MCF 10A (cell line): ENCODE results near the gene PEAR1. TPM values are rescaled to one million over a fixed set of nuclear protein-coding genes. Genes with fewer than 3 reads are reported as not detected.

Experiments used
- BruUV-seq: library from RNA; stranded (reverse); fragments of 400-500 nt; replicated peaks from 2 replicates; lab custom pipeline; 2021; lab: Mats Ljungman, UMichigan
- CTCF ChIA-PET: fragments of 300-600 bp; sonication (Branson Sonifier 250); formaldehyde crosslinking; extraction: SDS; loops from one replicate; lab custom pipeline; 2021; ENCODE audit warnings: antibody characterized with exemption, inconsistent platforms; lab: Yijun Ruan, JAX
- POLR2A ChIA-PET: fragments of 300-600, 350-650 bp; sonication (Branson Sonifier 250); formaldehyde crosslinking; extraction: SDS; loops from one replicate; lab custom pipeline; 2020; ENCODE audit warnings: antibody characterized with exemption, inconsistent platforms; lab: Yijun Ruan, JAX
- DNase-seq: peaks from one replicate; pipeline ENCODE4 v3.0.0-alpha.2; 2018; ENCODE audit not compliant: unreplicated experiment
- H3K27ac Mint-ChIP-seq: one replicate; pipeline ENCODE4 v1.8.0; 2022; ENCODE audit warnings: mild to moderate bottlenecking, low read depth, mixed read lengths; ENCODE audit not compliant: unreplicated experiment
- H3K27me3 Mint-ChIP-seq: one replicate; pipeline ENCODE4 v1.8.0; 2022; ENCODE audit warnings: mixed read lengths; ENCODE audit not compliant: insufficient read depth, unreplicated experiment
- H3K36me3 Mint-ChIP-seq: one replicate; pipeline ENCODE4 v1.8.0; 2022; ENCODE audit warnings: mild to moderate bottlenecking, moderate library complexity, mixed read lengths; ENCODE audit not compliant: insufficient read depth, unreplicated experiment
- H3K4me1 Mint-ChIP-seq: one replicate; pipeline ENCODE4 v1.8.0; 2022; ENCODE audit warnings: mixed read lengths; ENCODE audit not compliant: insufficient read depth, unreplicated experiment
- H3K4me3 Mint-ChIP-seq: one replicate; pipeline ENCODE4 v1.8.0; 2022; ENCODE audit warnings: mild to moderate bottlenecking, moderate library complexity, mixed read lengths; ENCODE audit not compliant: unreplicated experiment
- H3K9me3 Mint-ChIP-seq: one replicate; pipeline ENCODE4 v1.8.0; 2022; ENCODE audit warnings: mixed read lengths; ENCODE audit not compliant: unreplicated experiment
- CTCF ChIP-seq: fragments of 200-600 bp; IDR thresholded peaks from one replicate; pipeline ENCODE4 v1.8.0; 2022; ENCODE audit warnings: antibody characterized with exemption, mild to moderate bottlenecking; ENCODE audit not compliant: unreplicated experiment
- intact Hi-C: fragments of 100-400 bp; cut with micrococcal nuclease; formaldehyde crosslinking; loops from 2 replicates; pipeline ENCODE4 v1.14.1; 2022
- total RNA-seq: library from RNA; stranded (reverse); gene quantifications from 2 replicates; pipeline ENCODE4 v1.2.3, GENCODE V29; 2022

PEAR1 gene
- total RNA-seq, 1 experiment from 2014 or later = 6.5 TPM

GRCh38 chr1:156859523-156860112 is 33.9 kb upstream of the PEAR1 start:
- Mint-ChIP-seq H3K9me3 (no peaks in the 10 kb centered on the region), H3K27me3 (peaks cover 53% of the 10 kb centered on the region), H3K36me3 (no peaks in the 10 kb centered on the region), H3K27ac (no peak overlapping the region), H3K4me3 (peak overlapping the region; percentile 57), H3K4me1 (peaks cover 18% of the 10 kb centered on the region)
- BruUV-seq = no TSS peak
- no peak for DNase-seq
- intact Hi-C loops = loop anchor here (1.0 kb wide), 5 partner anchors 20 to 170 kb away; no protein-coding TSS in a partner anchor
- ChIA-PET POLR2A (interaction anchor here (0.6 to 1.9 kb wide), 7 partner anchors 11 to 106 kb away, joined by 3 to 8 read pairs (median 3); no protein-coding TSS in a partner anchor), CTCF (interaction anchor here (0.6 to 18.7 kb wide), 45 partner anchors 9 to 1988 kb away, joined by 3 to 353 read pairs (median 6); partner anchors contain the start of gene PEAR1)
- TF ChIP-seq CTCF = no peak

GRCh38 chr1:156860113-156860627 is 33.3 kb upstream of the PEAR1 start:
- Mint-ChIP-seq H3K36me3 (no peaks in the 10 kb centered on the region), H3K9me3 (no peaks in the 10 kb centered on the region), H3K4me1 (peaks cover 18% of the 10 kb centered on the region), H3K27ac (no peak overlapping the region), H3K27me3 (peaks cover 53% of the 10 kb centered on the region), H3K4me3 (peak overlapping the region; percentile 57)
- ChIA-PET POLR2A (interaction anchor here (0.6 to 1.9 kb wide), 8 partner anchors 10 to 107 kb away, joined by 3 to 8 read pairs (median 3); no protein-coding TSS in a partner anchor), CTCF (interaction anchor here (0.6 to 18.7 kb wide), 49 partner anchors 9 to 625 kb away, joined by 3 to 353 read pairs (median 6); partner anchors contain the start of genes LRRC71 and PEAR1)
- peak; percentile 98 for TF ChIP-seq CTCF
- intact Hi-C loops = loop anchor here (1.0 kb wide), 5 partner anchors 21 to 171 kb away; no protein-coding TSS in a partner anchor
- peak; percentile 60 for DNase-seq
- no TSS peak for BruUV-seq

GRCh38 chr1:156860628-156861423 is 32.7 kb upstream of the PEAR1 start, which contains the start of gene NTRK1:
Gene NTRK1 (plus strand): TSS chr1:156860865. CDS start chr1:156860935, 70 bp downstream.
- ChIA-PET CTCF (interaction anchor here (0.6 to 18.7 kb wide), 43 partner anchors 8 to 624 kb away, joined by 3 to 353 read pairs (median 7); partner anchors contain the start of genes ARHGEF11, LRRC71 and PEAR1), POLR2A (interaction anchor here (1.0 to 1.9 kb wide), 6 partner anchors 10 to 135 kb away, joined by 3 to 8 read pairs (median 3); no protein-coding TSS in a partner anchor)
- BruUV-seq = no TSS peak
- Mint-ChIP-seq H3K36me3 (no peaks in the 10 kb centered on the region), H3K9me3 (no peaks in the 10 kb centered on the region), H3K4me3 (peak within 1 kb of the TSS; percentile 57), H3K27me3 (peaks cover 53% of the 10 kb centered on the region), H3K4me1 (peaks cover 18% of the 10 kb centered on the region), H3K27ac (no peak within 1 kb of the TSS)
- no peak for TF ChIP-seq CTCF
- peak; percentile 24 for DNase-seq
- intact Hi-C loops = loop anchor here (1.0 kb wide), 5 partner anchors 22 to 172 kb away; no protein-coding TSS in a partner anchor
